ENCODE measurements around the gene KRTAP12-3. TPM values are rescaled to one million over a fixed set of nuclear protein-coding genes. Genes with fewer than 3 reads are reported as not detected.

Gene KRTAP12-3
- total and polyA plus RNA-seq, 4 donors, result not detected

DNA sequence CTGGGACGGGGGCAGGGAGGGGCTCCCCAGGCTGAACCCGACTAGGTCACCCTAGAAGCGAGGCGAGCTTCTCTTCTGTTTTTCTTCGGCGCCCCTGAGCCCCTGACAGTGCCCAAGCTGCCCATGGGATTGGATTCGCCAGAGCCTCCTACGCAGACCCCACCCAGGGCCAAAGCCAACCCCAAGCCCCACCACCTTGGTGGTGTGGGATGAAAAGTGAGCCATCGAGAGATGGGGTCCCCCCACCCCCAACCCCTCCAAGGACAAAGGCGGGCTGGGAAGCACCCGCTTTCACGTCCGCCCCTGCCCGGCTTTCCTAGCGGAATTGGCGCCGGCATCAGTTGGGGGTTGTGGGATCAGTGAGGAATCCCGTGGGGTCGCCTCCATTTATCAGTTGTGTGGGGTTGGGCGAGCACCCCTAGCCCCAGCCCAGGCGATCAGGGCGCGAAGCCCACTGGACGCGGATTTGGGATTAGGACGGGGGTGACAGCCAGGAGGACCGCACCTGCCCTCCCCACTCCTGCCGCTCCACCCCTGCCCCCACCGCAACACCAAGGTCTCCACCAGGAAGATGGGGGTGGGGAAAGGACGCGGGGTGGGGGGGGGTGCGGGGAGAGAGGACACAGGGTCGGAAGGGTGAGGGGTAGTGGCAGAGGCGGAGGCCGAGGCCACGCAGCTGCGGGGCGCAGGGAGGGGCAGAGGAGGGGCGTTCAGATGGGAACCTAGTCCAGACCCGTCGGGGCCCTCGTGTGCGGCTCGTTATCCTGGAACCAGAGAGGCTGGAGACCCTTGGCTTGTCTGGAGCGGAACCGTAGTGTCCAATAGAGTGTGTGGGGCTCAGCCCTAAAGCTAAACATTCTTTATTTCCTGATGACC, 49.2 kb downstream of the KRTAP12-3 start:
- DNase-seq (peak in 1 of 2 donors; percentile 46), ATAC-seq (ENCODE audit: low FRiP score) (no peak)
- Histone ChIP-seq H3K27me3 (ENCODE audit: control insufficient read depth in 1 of 2, insufficient read depth in 2 of 2, low read length in 1 of 2) (no peaks in the 10 kb centered on the region), H3K4me3 (ENCODE audit: low read length in 2 of 2) (no peak overlapping the region), H3K9me3 (ENCODE audit: control insufficient read depth, low read length) (peaks cover 4% of the 10 kb centered on the region), H3K27ac (ENCODE audit: low read depth in 1 of 2, low read length in 2 of 2) (no peak overlapping the region), H3K36me3 (ENCODE audit: control insufficient read depth in 1 of 2, insufficient read depth in 2 of 2, low read length in 1 of 2) (no peaks in the 10 kb centered on the region), H3K4me1 (ENCODE audit: control insufficient read depth in 1 of 2, insufficient read depth in 2 of 2, low read length in 2 of 2) (no peaks in the 10 kb centered on the region)
- 41 to 46% methylated on average over 42 to 46 of the region's 46 CpGs for WGBS, 2 donors
- intact Hi-C loops (cut with DNase I), result no loop called here

Other genes starting within 250 kb of the KRTAP12-3 start
- 1 to 10 TPM; 1.6 to 5.3 TPM for gene LRRC3, start 202.4 kb upstream of the KRTAP12-3 start, total RNA-seq
- gene LRRC3, start 202.4 kb upstream of the KRTAP12-3 start, polyA plus RNA-seq, result 1 to 10 TPM in 1 of 2 donors, under 1 TPM in 1; 0.63 to 1.5 TPM
- not detected for gene KRTAP10-1, start 117.7 kb upstream of the KRTAP12-3 start, total RNA-seq
- gene KRTAP10-1, start 117.7 kb upstream of the KRTAP12-3 start, polyA plus RNA-seq, result not detected
- gene KRTAP10-2, start 106.4 kb upstream of the KRTAP12-3 start, total RNA-seq, result not detected
- not detected for gene KRTAP10-2, start 106.4 kb upstream of the KRTAP12-3 start, polyA plus RNA-seq
- gene KRTAP10-3, start 99.1 kb upstream of the KRTAP12-3 start, total RNA-seq, result not detected
- not detected for gene KRTAP10-3, start 99.1 kb upstream of the KRTAP12-3 start, polyA plus RNA-seq
- gene KRTAP10-4, start 84.2 kb upstream of the KRTAP12-3 start, total RNA-seq, result not detected
- not detected for gene KRTAP10-4, start 84.2 kb upstream of the KRTAP12-3 start, polyA plus RNA-seq
- gene KRTAP10-5, start 77.3 kb upstream of the KRTAP12-3 start, total RNA-seq, result not detected
- gene KRTAP10-5, start 77.3 kb upstream of the KRTAP12-3 start, polyA plus RNA-seq, result not detected
- not detected for gene KRTAP10-6, start 65.4 kb upstream of the KRTAP12-3 start, total RNA-seq
- not detected for gene KRTAP10-6, start 65.4 kb upstream of the KRTAP12-3 start, polyA plus RNA-seq
- gene KRTAP10-7, start 57.3 kb upstream of the KRTAP12-3 start, total RNA-seq, result not detected
- not detected for gene KRTAP10-7, start 57.3 kb upstream of the KRTAP12-3 start, polyA plus RNA-seq
- not detected for gene KRTAP10-8, start 45.9 kb upstream of the KRTAP12-3 start, total RNA-seq
- not detected for gene KRTAP10-8, start 45.9 kb upstream of the KRTAP12-3 start, polyA plus RNA-seq
- not detected for gene KRTAP10-9, start 30.8 kb upstream of the KRTAP12-3 start, total RNA-seq
- gene KRTAP10-9, start 30.8 kb upstream of the KRTAP12-3 start, polyA plus RNA-seq, result not detected
- not detected for gene KRTAP10-10, start 20.6 kb upstream of the KRTAP12-3 start, total RNA-seq
- gene KRTAP10-10, start 20.6 kb upstream of the KRTAP12-3 start, polyA plus RNA-seq, result not detected
- gene KRTAP10-11, start 11.5 kb upstream of the KRTAP12-3 start, total RNA-seq, result not detected
- not detected for gene KRTAP10-11, start 11.5 kb upstream of the KRTAP12-3 start, polyA plus RNA-seq
- not detected for gene KRTAP12-4, start 3.3 kb upstream of the KRTAP12-3 start, total RNA-seq
- not detected for gene KRTAP12-4, start 3.3 kb upstream of the KRTAP12-3 start, polyA plus RNA-seq
- not detected for gene KRTAP12-2, start 9.0 kb downstream of the KRTAP12-3 start, total RNA-seq
- not detected for gene KRTAP12-2, start 9.0 kb downstream of the KRTAP12-3 start, polyA plus RNA-seq
- gene KRTAP12-1, start 24.2 kb downstream of the KRTAP12-3 start, total RNA-seq, result not detected
- gene KRTAP12-1, start 24.2 kb downstream of the KRTAP12-3 start, polyA plus RNA-seq, result not detected
- not detected for gene KRTAP10-12, start 39.2 kb downstream of the KRTAP12-3 start, total RNA-seq
- not detected for gene KRTAP10-12, start 39.2 kb downstream of the KRTAP12-3 start, polyA plus RNA-seq
- not detected for gene TSPEAR, start 53.6 kb downstream of the KRTAP12-3 start, total RNA-seq
- gene TSPEAR, start 53.6 kb downstream of the KRTAP12-3 start, polyA plus RNA-seq, result not detected
- gene UBE2G2, start 143.9 kb downstream of the KRTAP12-3 start, total RNA-seq, result 10 to 100 TPM; 79.5 to 83.6 TPM
- 10 to 100 TPM; 46.8 to 60.0 TPM for gene UBE2G2, start 143.9 kb downstream of the KRTAP12-3 start, polyA plus RNA-seq
- 10 to 100 TPM; 63.2 to 68.9 TPM for gene SUMO3, start 160.1 kb downstream of the KRTAP12-3 start, total RNA-seq
- 10 to 100 TPM; 35.7 to 88.0 TPM for gene SUMO3, start 160.1 kb downstream of the KRTAP12-3 start, polyA plus RNA-seq
- gene PTTG1IP, start 215.8 kb downstream of the KRTAP12-3 start, total RNA-seq, result 100 to 1,000 TPM; 268 to 271 TPM
- 100 to 1,000 TPM; 103 to 191 TPM for gene PTTG1IP, start 215.8 kb downstream of the KRTAP12-3 start, polyA plus RNA-seq